Panc1 (cell line): Measurements from ENCODE around the gene ZFAND3. TPM values are rescaled to one million over a fixed set of nuclear protein-coding genes. Genes with fewer than 3 reads are reported as not detected.
A peak's percentile ranks its signal among the peaks of the same experiment; 100 is the strongest.

Source experiments
- ATAC-seq: fragments of 200-7000 bp; cut with Tn5 transposase; 2 replicates; pipeline ENCODE4 v1.9.1; 2020; ENCODE audit warnings: mild to moderate bottlenecking, moderate library complexity
- BruUV-seq: library from RNA; stranded (reverse); fragments of 400-500 nt; replicated peaks from 2 replicates; lab custom pipeline; 2021; lab: Mats Ljungman, UMichigan
- CTCF ChIA-PET: fragments of 300-600 bp; sonication (Branson Sonifier 250); formaldehyde crosslinking; loops from one replicate; lab custom pipeline; 2022; ENCODE audit warnings: antibody characterized with exemption; lab: Charles Lee
- POLR2A ChIA-PET: fragments of 300-600 bp; sonication (Branson Sonifier 250); formaldehyde crosslinking; loops from one replicate; lab custom pipeline; 2022; ENCODE audit warnings: antibody characterized with exemption; lab: Charles Lee
- DNase-seq: peaks from one replicate; pipeline ENCODE4 v3.0.0-alpha.2; 2010; ENCODE audit warnings: low read depth, low spot score
- H3K27ac ChIP-seq: 2 replicates; pipeline ENCODE4 v1.5.1; 2011; ENCODE audit warnings: mild to moderate bottlenecking, low read length, inconsistent platforms
- H3K27me3 ChIP-seq: fragments of 200-500 bp; sonication (Bioruptor generic); 2 replicates; pipeline ENCODE4 v1.6.0; 2014; ENCODE audit warnings: low read length, inconsistent platforms; ENCODE audit not compliant: control insufficient read depth, insufficient read depth
- H3K36me3 ChIP-seq: fragments of 200-500 bp; sonication (Bioruptor generic); 2 replicates; pipeline ENCODE4 v1.5.1; 2014; ENCODE audit warnings: inconsistent platforms, mild to moderate bottlenecking, low read length, moderate library complexity; ENCODE audit not compliant: control insufficient read depth, insufficient read depth
- H3K4me1 ChIP-seq: 2 replicates; pipeline ENCODE4 v1.5.1; 2011; ENCODE audit warnings: inconsistent platforms, mild to moderate bottlenecking, low read length, moderate library complexity; ENCODE audit not compliant: control insufficient read depth, insufficient read depth
- H3K4me3 ChIP-seq, 2 experiments: 2 replicates each; pipeline ENCODE4 v1.5.1; 2011 to 2012; ENCODE audit warnings: low read depth in 2 of 2, low read length in 2 of 2, mild to moderate bottlenecking in 2 of 2, inconsistent platforms in 1 of 2, moderate library complexity in 1 of 2
- H3K9me3 ChIP-seq: fragments of 200-500 bp; sonication (Bioruptor generic); 2 replicates; pipeline ENCODE4 v1.5.1; 2014; ENCODE audit warnings: low read depth, mild to moderate bottlenecking, inconsistent platforms, low read length, moderate library complexity; ENCODE audit not compliant: control insufficient read depth, insufficient read depth
- POLR2AphosphoS5 ChIP-seq: IDR thresholded peaks from 2 replicates; pipeline ENCODE4 v1.6.1; 2012; ENCODE audit warnings: mild to moderate bottlenecking, low read depth, low read length, moderate library complexity
- SIN3A ChIP-seq: IDR thresholded peaks from 2 replicates; pipeline ENCODE4 v1.6.1; 2012; ENCODE audit warnings: low read depth, mild to moderate bottlenecking, low read length, moderate library complexity, borderline replicate concordance; ENCODE audit not compliant: insufficient read depth
- TCF7L2 ChIP-seq: IDR thresholded peaks from 2 replicates; pipeline ENCODE4 v1.6.1; 2011; ENCODE audit warnings: mild to moderate bottlenecking, low read depth, low read length, inconsistent platforms
- in situ Hi-C: cut with HindIII; loops from 2 replicates; pipeline ENCODE4 v1.10.0; 2016; ENCODE audit warnings: low sequenced_read_pairs, low pct_unique_long_range_greater_than_20kb
- intact Hi-C: fragments of 100-400 bp; cut with micrococcal nuclease; formaldehyde crosslinking; loops from one replicate; pipeline ENCODE4 v1.10.0; 2022; ENCODE audit not compliant: unreplicated experiment
- total RNA-seq: library from RNA; stranded (reverse); gene quantifications from one replicate; pipeline ENCODE4 v1.2.1, GENCODE V29; 2021; ENCODE audit not compliant: unreplicated experiment
- TF ChIP-seq, protein P1 (sequence below), 2 experiments: IDR thresholded peaks; 2 replicates each; pipeline ENCODE4 v1.6.1; 2011 to 2012; ENCODE audit warnings: low read depth in 2 of 2, control low read depth in 1 of 2, low read length in 1 of 2, mild to moderate bottlenecking in 1 of 2, moderate library complexity in 1 of 2; ENCODE audit not compliant: insufficient read depth in 1 of 2
- TF ChIP-seq, protein P2 (sequence below): fragments of 450-650 bp; IDR thresholded peaks from 2 replicates; pipeline ENCODE4 v1.5.1; 2017; ENCODE audit warnings: mild to moderate bottlenecking

The ZFAND3 gene
- total RNA-seq, 1 experiment from 2014 or later: 95.9 TPM

DNA sequence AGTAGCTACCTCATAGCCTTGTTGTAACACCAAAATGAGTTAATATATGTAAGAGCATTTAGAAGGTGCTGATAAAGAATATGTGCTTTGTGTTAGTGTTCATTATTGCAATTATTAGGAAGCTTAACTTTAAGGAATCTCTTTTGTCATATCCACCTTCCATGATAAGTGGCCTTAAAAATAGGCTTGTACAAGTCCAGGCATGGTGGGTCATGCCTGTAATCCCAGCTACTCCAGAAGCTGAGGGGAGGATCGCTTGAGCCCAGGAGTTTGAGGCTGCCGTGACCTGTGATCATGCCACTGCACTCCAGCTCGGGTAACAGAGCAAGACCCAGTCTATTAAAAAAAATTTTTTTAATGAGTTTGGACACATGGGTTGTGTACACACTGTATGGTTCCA is 285.5 kb downstream of the ZFAND3 start:
- POLR2A ChIA-PET: no interaction called here
- in situ Hi-C loops (no loop called here), intact Hi-C loops (no loop called here)
- TF ChIP-seq POLR2AphosphoS5: no peak
- TF ChIP-seq SIN3A: no peak
- TF ChIP-seq, protein P1, sequence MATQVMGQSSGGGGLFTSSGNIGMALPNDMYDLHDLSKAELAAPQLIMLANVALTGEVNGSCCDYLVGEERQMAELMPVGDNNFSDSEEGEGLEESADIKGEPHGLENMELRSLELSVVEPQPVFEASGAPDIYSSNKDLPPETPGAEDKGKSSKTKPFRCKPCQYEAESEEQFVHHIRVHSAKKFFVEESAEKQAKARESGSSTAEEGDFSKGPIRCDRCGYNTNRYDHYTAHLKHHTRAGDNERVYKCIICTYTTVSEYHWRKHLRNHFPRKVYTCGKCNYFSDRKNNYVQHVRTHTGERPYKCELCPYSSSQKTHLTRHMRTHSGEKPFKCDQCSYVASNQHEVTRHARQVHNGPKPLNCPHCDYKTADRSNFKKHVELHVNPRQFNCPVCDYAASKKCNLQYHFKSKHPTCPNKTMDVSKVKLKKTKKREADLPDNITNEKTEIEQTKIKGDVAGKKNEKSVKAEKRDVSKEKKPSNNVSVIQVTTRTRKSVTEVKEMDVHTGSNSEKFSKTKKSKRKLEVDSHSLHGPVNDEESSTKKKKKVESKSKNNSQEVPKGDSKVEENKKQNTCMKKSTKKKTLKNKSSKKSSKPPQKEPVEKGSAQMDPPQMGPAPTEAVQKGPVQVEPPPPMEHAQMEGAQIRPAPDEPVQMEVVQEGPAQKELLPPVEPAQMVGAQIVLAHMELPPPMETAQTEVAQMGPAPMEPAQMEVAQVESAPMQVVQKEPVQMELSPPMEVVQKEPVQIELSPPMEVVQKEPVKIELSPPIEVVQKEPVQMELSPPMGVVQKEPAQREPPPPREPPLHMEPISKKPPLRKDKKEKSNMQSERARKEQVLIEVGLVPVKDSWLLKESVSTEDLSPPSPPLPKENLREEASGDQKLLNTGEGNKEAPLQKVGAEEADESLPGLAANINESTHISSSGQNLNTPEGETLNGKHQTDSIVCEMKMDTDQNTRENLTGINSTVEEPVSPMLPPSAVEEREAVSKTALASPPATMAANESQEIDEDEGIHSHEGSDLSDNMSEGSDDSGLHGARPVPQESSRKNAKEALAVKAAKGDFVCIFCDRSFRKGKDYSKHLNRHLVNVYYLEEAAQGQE (IDR thresholded peaks at IDR 0.05; ENCODE audit: insufficient read depth in 1 of 2, low read depth in 2 of 2, low read length in 1 of 2): no peak
- no peak for TF ChIP-seq TCF7L2
- TF ChIP-seq, protein P2, sequence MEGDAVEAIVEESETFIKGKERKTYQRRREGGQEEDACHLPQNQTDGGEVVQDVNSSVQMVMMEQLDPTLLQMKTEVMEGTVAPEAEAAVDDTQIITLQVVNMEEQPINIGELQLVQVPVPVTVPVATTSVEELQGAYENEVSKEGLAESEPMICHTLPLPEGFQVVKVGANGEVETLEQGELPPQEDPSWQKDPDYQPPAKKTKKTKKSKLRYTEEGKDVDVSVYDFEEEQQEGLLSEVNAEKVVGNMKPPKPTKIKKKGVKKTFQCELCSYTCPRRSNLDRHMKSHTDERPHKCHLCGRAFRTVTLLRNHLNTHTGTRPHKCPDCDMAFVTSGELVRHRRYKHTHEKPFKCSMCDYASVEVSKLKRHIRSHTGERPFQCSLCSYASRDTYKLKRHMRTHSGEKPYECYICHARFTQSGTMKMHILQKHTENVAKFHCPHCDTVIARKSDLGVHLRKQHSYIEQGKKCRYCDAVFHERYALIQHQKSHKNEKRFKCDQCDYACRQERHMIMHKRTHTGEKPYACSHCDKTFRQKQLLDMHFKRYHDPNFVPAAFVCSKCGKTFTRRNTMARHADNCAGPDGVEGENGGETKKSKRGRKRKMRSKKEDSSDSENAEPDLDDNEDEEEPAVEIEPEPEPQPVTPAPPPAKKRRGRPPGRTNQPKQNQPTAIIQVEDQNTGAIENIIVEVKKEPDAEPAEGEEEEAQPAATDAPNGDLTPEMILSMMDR: no peak
- Histone ChIP-seq H3K4me3 (no peak overlapping the region), H3K27me3 (no peaks in the 10 kb centered on the region), H3K36me3 (no peaks in the 10 kb centered on the region; the same call in 1 of the 2 replicates), H3K4me1 (no peaks in the 10 kb centered on the region), H3K9me3 (no peaks in the 10 kb centered on the region), H3K27ac (no peak overlapping the region)
- CTCF ChIA-PET: no interaction called here
- BruUV-seq: no TSS peak
- DNase-seq: no peak
- ATAC-seq: no peak

DNA sequence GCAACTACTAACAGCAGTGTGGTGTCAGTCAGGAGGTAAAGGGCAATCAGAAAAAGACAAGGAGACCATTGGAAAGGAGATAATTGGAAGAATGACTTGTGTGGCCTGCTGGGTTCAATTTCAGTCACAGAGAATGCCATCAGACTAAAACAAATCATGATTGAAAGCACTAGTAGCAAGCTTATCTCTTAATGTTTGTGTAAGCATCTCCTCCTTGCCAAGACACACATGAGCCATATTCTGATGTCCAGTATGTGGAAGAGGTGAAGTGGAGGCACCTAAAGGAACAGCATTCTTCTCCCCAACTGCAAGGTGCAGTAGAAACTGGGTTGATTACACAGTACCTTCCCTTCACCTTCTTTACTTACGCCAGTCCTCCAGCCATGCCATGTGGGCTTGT is 287.5 kb downstream of the ZFAND3 start:
- intact Hi-C loops (no loop called here), in situ Hi-C loops (no loop called here)
- TF ChIP-seq POLR2AphosphoS5 (no peak), SIN3A (no peak), TCF7L2 (no peak)
- TF ChIP-seq, protein P2: no peak
- TF ChIP-seq, protein P1 (IDR thresholded peaks at IDR 0.05; ENCODE audit: insufficient read depth in 1 of 2, low read depth in 2 of 2, low read length in 1 of 2): no peak
- ChIA-PET POLR2A (no interaction called here), CTCF (no interaction called here)
- no peak for ATAC-seq
- Histone ChIP-seq H3K27ac (no peak overlapping the region), H3K9me3 (no peaks in the 10 kb centered on the region), H3K36me3 (no peaks in the 10 kb centered on the region; the same call in 1 of the 2 replicates), H3K4me3 (no peak overlapping the region), H3K4me1 (no peaks in the 10 kb centered on the region), H3K27me3 (no peaks in the 10 kb centered on the region)
- DNase-seq: no peak
- BruUV-seq: TSS peak; percentile 4
